ENCODE results near the gene FUT1.

The FUT1 gene

GRCh38 chr19:48715681-48716171 lies 36.7 kb downstream of the FUT1 start:
- no peak for DNase-seq

- DNase-seq = no peak
Measured at GRCh38 chr19:48714759-48715675, 37.4 kb downstream of the FUT1 start.

- DNase-seq = peak; percentile 100
Measured at GRCh38 chr19:48713864-48714755, 38.3 kb downstream of the FUT1 start.

- no peak for DNase-seq
Measured at GRCh38 chr19:48713041-48713863, 39.2 kb downstream of the FUT1 start.

- no peak for DNase-seq
Measured at GRCh38 chr19:48711106-48711662, 41.3 kb downstream of the FUT1 start.

- no peak for DNase-seq
Measured at GRCh38 chr19:48708471-48708870, 44.0 kb downstream of the FUT1 start.

- DNase-seq = peak in 1 of 2 experiments; percentile 65
Measured at GRCh38 chr19:48705431-48705830, 47.0 kb downstream of the FUT1 start.

- DNase-seq = no peak
Measured at GRCh38 chr19:48703316-48703715, 49.1 kb downstream of the FUT1 start.

- no peak for DNase-seq
Measured at GRCh38 chr19:48702701-48703100, 49.7 kb downstream of the FUT1 start.

GRCh38 chr19:48698046-48698445 lies 54.4 kb downstream of the FUT1 start:
- DNase-seq = no peak
